GM21423 (cell line): ENCODE measurements around the gene RDX.

ENCODE experiments used
- ATAC-seq: cut with Tn5 transposase; IDR thresholded peaks from one replicate; pipeline ENCODE4 v1.9.1; 2021; ENCODE audit warnings: mild to moderate bottlenecking, moderate library complexity; ENCODE audit not compliant: unreplicated experiment

Gene RDX

GRCh38 chr11:110134110-110134509, 162.3 kb downstream of the RDX start:
- ATAC-seq, result no peak

GRCh38 chr11:110133160-110133559, 163.3 kb downstream of the RDX start:
- no peak for ATAC-seq

- no peak for ATAC-seq
Observed at GRCh38 chr11:110131386-110132123, 164.9 kb downstream of the RDX start.

GRCh38 chr11:110130642-110131238, 165.7 kb downstream of the RDX start:
- ATAC-seq, result no peak

- ATAC-seq, result no peak
Observed at GRCh38 chr11:110128161-110128560, 168.3 kb downstream of the RDX start.

- no peak for ATAC-seq
Observed at GRCh38 chr11:110126936-110127335, 169.5 kb downstream of the RDX start.

- no peak for ATAC-seq
Observed at GRCh38 chr11:110125632-110126031, 170.8 kb downstream of the RDX start.
